K562 (cell line): ENCODE measurements around the gene TESK2. TPM values are rescaled to one million over a fixed set of nuclear protein-coding genes. Genes with fewer than 3 reads are reported as not detected.
A peak's percentile ranks its signal among the peaks of the same experiment; 100 is the strongest.

Source experiments
- ARID4B ChIP-seq: sonication (generic); formaldehyde crosslinking; IDR thresholded peaks from 2 replicates; pipeline ENCODE4 v1.8.0; 2022; ENCODE audit warnings: mild to moderate bottlenecking, missing genetic modification reagents
- C11orf30 ChIP-seq: fragments of 450-650 bp; IDR thresholded peaks from 2 replicates; pipeline ENCODE4 v1.6.1; 2016; ENCODE audit warnings: low read depth, mild to moderate bottlenecking
- EP400 ChIP-seq: fragments of 450-650 bp; IDR thresholded peaks from 2 replicates; pipeline ENCODE4 v1.6.1; 2017; ENCODE audit warnings: antibody characterized with exemption, mild to moderate bottlenecking, moderate library complexity
- GATAD2A ChIP-seq: fragments of 450-650 bp; IDR thresholded peaks from 2 replicates; pipeline ENCODE4 v1.6.1; 2017
- HBP1 ChIP-seq: fragments of 450-650 bp; formaldehyde crosslinking; IDR thresholded peaks from 2 replicates; pipeline ENCODE4 v1.4.0; 2022; ENCODE audit warnings: missing genetic modification characterization
- MBD2 ChIP-seq: sonication (generic); IDR thresholded peaks from 2 replicates; pipeline ENCODE4 v1.6.1; 2016; ENCODE audit warnings: low read depth, borderline replicate concordance
- MXI1 ChIP-seq: IDR thresholded peaks from 2 replicates; pipeline ENCODE4 v1.6.1; 2011; ENCODE audit warnings: low read depth, mild to moderate bottlenecking, improper control_type of control experiment, low read length
- MYBL2 ChIP-seq, 2 experiments: fragments of 450-650 bp in 1 of 2; sonication (generic) in 1 of 2; formaldehyde crosslinking in 1 of 2; IDR thresholded peaks; 2 replicates each; pipeline versions ENCODE4 v1.6.1 to v1.8.1; 2017 to 2022; ENCODE audit warnings: borderline replicate concordance in 1 of 2, inconsistent platforms in 1 of 2, low read depth in 1 of 2, mild to moderate bottlenecking in 1 of 2, missing genetic modification reagents in 1 of 2, moderate library complexity in 1 of 2
- MYNN ChIP-seq, 2 experiments: sonication (generic); formaldehyde crosslinking in 1 of 2; IDR thresholded peaks; 2 replicates each; pipeline versions ENCODE4 v1.5.0 to v1.6.1; 2016 to 2020; ENCODE audit warnings: antibody characterized with exemption in 1 of 2, missing genetic modification reagents in 1 of 2
- NFIC ChIP-seq: fragments of 450-650 bp; IDR thresholded peaks from 2 replicates; pipeline ENCODE4 v1.6.1; 2017; ENCODE audit warnings: mild to moderate bottlenecking, inconsistent platforms
- POLR2G ChIP-seq: fragments of 200-400 bp; formaldehyde crosslinking; IDR thresholded peaks from 2 replicates; pipeline ENCODE4 v1.6.1; 2017; ENCODE audit warnings: low read depth, mild to moderate bottlenecking, antibody characterized with exemption, low read length, moderate library complexity
- SMAD2 ChIP-seq: fragments of 150-350 bp; IDR thresholded peaks from 2 replicates; pipeline ENCODE4 v1.6.1; 2014; ENCODE audit warnings: low read depth, mild to moderate bottlenecking, low read length
- SMARCB1 ChIP-seq: IDR thresholded peaks from 2 replicates; pipeline ENCODE4 v1.6.1; 2011; ENCODE audit warnings: improper control_type of control experiment, low read depth; ENCODE audit not compliant: insufficient read length
- XRCC5 ChIP-seq: fragments of 200-400 bp; formaldehyde crosslinking; IDR thresholded peaks from 2 replicates; pipeline ENCODE4 v1.6.1; 2017; ENCODE audit warnings: low read depth, mild to moderate bottlenecking, low read length
- ZBTB2 ChIP-seq: fragments of 450-650 bp; IDR thresholded peaks from 2 replicates; pipeline ENCODE4 v1.6.1; 2016; ENCODE audit warnings: antibody characterized with exemption
- ZMIZ1 ChIP-seq, 2 experiments: fragments of 150-350 bp in 1 of 2; IDR thresholded peaks; 2 replicates each; pipeline ENCODE4 v1.6.1; 2012 to 2016; ENCODE audit warnings: low read depth in 2 of 2, low read length in 2 of 2, mild to moderate bottlenecking in 1 of 2, moderate library complexity in 1 of 2
- polyA plus RNA-seq, 8 experiments: library from polyadenylated mRNA; depleted of rRNA in 4 of 8; stranded (reverse) in 5 of 8; unstranded in 3 of 8; fragments of >200 nt; fragmentation: Nextera tagmentation in 2 of 8; fragmentation: Illumina TruSeq in 1 of 8; extraction: Ambion mirVana in 2 of 8; extraction: Trizol in 1 of 8; gene quantifications; 2 replicates each; pipeline versions ENCODE4 v1.2.1 to v1.2.3, GENCODE V29; 2011 to 2014; ENCODE audit warnings: inconsistent platforms in 1 of 8, missing spikeins in 1 of 8
- total RNA-seq, 7 experiments: library from RNA; depleted of rRNA in 6 of 7; stranded (reverse); fragments of >200 nt in 6 of 7; fragmentation: Illumina TruSeq in 2 of 7; extraction: Trizol in 2 of 7; gene quantifications; 2 replicates each; pipeline versions ENCODE4 v1.2.1 to v1.2.3, GENCODE V29; 2011 to 2021; ENCODE audit warnings: low replicate concordance in 1 of 7

Gene TESK2
- total and polyA plus RNA-seq, 9 of the 15 experiments (the other 6 are each of a cell fraction or from before 2014, with no cell fraction given), result 1.6 to 5.3 (median 3.7) TPM

- peak; percentile 81 for TF ChIP-seq ARID4B (CRISPR knock-in tag)
- TF ChIP-seq ZMIZ1 (IDR thresholded peaks at IDR 0.05; ENCODE audit: low read depth in 2 of 2, low read length in 2 of 2), result no peak
- no peak for TF ChIP-seq SMAD2
- peak; percentile 83 for TF ChIP-seq XRCC5
- TF ChIP-seq MBD2, result peak; percentile 5; the same call in 1 of the 2 replicates
- TF ChIP-seq C11orf30, result peak; percentile 82
- peak; percentile 60 for TF ChIP-seq MXI1
- TF ChIP-seq NFIC, result peak; percentile 52
- TF ChIP-seq HBP1 (CRISPR knock-in tag), result no peak
- TF ChIP-seq ZBTB2, result peak; percentile 65
- TF ChIP-seq EP400, result peak; percentile 97
- peak; percentile 58 for TF ChIP-seq GATAD2A
- TF ChIP-seq POLR2G, result peak; percentile 95
- peak; percentile 83; the same call in 1 of the 2 replicates for TF ChIP-seq MYNN (IDR thresholded peaks at IDR 0.05)
- no peak for TF ChIP-seq MYNN (CRISPR knock-in tag; IDR thresholded peaks at IDR 0.05)
- TF ChIP-seq SMARCB1, result no peak
- no peak; the same call in 1 of the 2 replicates for TF ChIP-seq MYBL2 (IDR thresholded peaks at IDR 0.05; ENCODE audit: low read depth)
- TF ChIP-seq MYBL2 (CRISPR knock-in tag; IDR thresholded peaks at IDR 0.05; ENCODE audit: borderline replicate concordance), result no peak
These were observed 187.2 kb downstream of the TESK2 start (continued) for GRCh38 chr1:45303520-45304310.
